Measurements from ENCODE around the gene ORC2. TPM values are rescaled to one million over a fixed set of nuclear protein-coding genes. Genes with fewer than 3 reads are reported as not detected.
"Not testable (repeated sequence)": the region's sequence is repeated elsewhere in the genome, so short reads cannot be mapped to it uniquely, and the experiment has no call there.

ORC2 gene
- total RNA-seq, 2 experiments from 2014 or later: 48.5 to 51.0 TPM

DNA sequence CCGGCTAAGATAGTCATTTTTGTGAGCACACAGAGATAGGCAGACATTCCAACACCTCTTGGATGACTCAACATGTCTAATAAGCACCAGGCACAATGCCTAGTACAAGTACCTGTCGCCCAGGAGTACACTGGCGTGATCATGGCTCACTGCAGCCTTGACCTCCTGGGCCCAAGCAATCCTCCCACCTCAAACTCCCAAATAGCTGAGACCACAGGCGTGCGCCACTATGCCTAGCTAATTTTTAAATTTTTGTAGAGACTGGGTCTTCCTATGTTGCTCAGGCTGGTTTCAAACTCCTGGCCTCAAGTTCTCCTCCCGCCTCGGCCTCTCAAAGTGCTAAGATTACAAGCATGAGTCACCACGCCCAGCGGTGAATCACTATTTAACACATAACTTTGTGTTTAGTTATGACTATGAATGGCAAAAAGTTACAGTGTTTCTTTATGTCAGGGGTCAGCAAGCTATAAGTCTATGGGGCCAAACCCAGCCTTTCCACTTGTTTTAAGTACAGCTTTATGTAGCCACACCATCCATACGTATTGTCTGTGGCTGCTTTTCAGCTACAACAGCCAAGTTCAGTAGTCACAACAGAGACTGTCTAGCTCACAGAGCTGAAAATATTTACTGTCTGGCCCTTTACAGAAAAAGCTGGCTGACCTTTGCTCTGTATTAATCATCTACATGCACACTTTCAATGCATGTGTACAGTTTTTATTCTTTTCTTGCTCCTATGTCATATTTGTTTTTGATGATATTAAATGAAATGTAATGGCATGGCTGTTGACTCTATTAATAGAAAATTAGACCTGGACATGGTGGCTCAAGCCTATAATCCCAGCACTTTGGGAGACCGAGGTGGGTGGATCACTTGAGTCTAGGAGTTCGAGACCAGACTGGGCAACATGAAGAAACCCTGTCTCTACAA lies 18.7 kb downstream of the ORC2 start:
- POLR2A ChIA-PET: interaction anchor here (1.0 kb wide), 1 partner anchor 172 kb away, joined by 3 read pairs; no protein-coding TSS in a partner anchor

GRCh38 chr2:200943527-200944105 lies 19.8 kb downstream of the ORC2 start:
- POLR2A ChIA-PET: no interaction called here

More for the DNA sequence above, 18.7 kb downstream of the ORC2 start:
- CTCF ChIA-PET: interaction anchor here (1.5 kb wide), 1 partner anchor 124 kb away, joined by 3 read pairs; no protein-coding TSS in a partner anchor

GRCh38 chr2:200939832-200940231 lies 23.6 kb downstream of the ORC2 start:
- CTCF ChIA-PET: no interaction called here
- POLR2A ChIA-PET: no interaction called here

More at GRCh38 chr2:200943527-200944105, 19.8 kb downstream of the ORC2 start:
- CTCF ChIA-PET: interaction anchor here (1.5 kb wide), 1 partner anchor 126 kb away, joined by 3 read pairs; no protein-coding TSS in a partner anchor

GRCh38 chr2:200930947-200931626 lies 32.4 kb downstream of the ORC2 start:
- ChIA-PET CTCF (no interaction called here), POLR2A (no interaction called here)

GRCh38 chr2:200929334-200930249 lies 33.9 kb downstream of the ORC2 start:
- CTCF ChIA-PET: interaction anchor here (0.8 to 1.0 kb wide), 2 partner anchors 26 to 136 kb away, joined by 4 to 5 read pairs; no protein-coding TSS in a partner anchor
- POLR2A ChIA-PET: interaction anchor here (0.7 kb wide), 1 partner anchor 194 kb away, joined by 3 read pairs; no protein-coding TSS in a partner anchor

GRCh38 chr2:200922439-200922838 lies 41.0 kb downstream of the ORC2 start:
- POLR2A ChIA-PET: no interaction called here
- CTCF ChIA-PET: no interaction called here

DNA sequence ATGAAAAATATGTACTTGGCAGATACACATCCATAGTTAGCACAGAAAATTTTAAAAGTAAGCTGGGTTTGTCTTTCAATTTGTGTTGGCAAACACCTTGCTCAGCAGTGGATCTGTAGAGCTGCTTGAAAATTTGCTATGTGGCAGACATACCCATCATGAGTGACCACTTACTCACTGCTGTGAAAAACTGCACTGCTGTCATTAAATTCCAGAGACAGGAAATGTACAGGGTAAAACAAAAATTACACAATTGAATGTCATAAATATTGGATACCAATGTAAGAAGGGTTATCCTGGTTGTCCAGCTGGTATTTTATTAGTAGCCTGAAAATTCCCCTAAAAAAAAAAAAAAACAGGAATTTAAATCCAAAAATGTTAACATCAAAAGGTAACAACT lies 49.8 kb downstream of the ORC2 start:
- CTCF ChIA-PET: no interaction called here
- POLR2A ChIA-PET: no interaction called here

DNA sequence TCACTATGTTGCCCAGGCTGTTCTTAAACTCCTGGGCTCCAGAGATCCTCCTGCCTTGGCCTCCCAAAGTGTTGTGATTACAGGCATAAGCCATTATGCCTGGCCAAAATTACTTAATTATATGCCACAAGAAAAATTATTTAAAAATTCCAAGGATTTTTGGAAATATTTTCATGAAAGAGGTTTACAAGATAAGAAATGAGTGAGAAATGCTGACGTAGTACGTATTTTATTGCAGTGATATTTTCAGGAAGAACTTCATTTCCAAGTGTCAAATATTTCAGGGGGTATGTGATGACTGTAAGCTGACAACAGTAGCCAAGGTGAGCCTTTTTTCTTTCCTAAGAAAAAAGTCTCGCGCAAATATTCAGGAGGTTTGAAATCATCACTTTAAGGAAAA lies 53.5 kb downstream of the ORC2 start:
- ChIA-PET POLR2A (no interaction called here), CTCF (interaction anchor here (0.6 to 0.7 kb wide), 2 partner anchors 44 to 283 kb away, joined by 4 to 7 read pairs; no protein-coding TSS in a partner anchor)

DNA sequence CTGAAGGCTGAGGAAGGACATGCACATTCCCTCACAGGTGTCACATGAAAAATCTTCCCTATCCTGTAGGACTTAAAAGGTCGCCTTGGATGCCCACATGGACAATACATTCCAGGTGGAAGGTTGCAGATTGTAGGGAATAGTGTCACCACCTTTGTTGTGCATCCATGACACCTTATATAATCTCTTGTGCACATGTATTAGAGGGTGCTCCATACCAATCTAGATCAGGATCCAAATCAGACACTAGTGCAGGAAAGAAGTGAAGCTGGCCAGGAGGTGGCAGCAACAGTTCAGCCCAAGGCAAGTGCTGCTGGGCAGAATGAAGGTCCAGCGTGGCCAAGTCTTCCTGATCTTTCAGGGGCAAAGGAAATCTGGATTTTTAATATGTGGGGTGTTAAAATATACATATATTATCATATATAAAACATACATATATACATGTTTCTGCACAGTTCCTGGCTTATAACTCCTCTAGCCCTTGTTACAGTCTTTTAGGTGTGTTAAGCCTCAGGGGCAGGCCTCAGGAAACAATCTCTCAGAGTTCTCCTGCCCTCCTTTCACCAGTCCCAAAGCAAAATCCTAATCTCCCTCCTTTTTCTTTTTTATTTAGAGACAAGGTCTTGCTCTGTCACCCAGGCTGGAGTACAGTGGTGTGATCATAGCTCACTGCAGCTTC lies 57.7 kb downstream of the ORC2 start:
- ChIA-PET POLR2A (interaction anchor here (0.6 to 1.2 kb wide), 6 partner anchors 14 to 244 kb away, joined by 3 to 6 read pairs (median 4); no protein-coding TSS in a partner anchor), CTCF (interaction anchor here (0.6 to 1.7 kb wide), 9 partner anchors 14 to 327 kb away, joined by 3 to 7 read pairs (median 3); no protein-coding TSS in a partner anchor)

DNA sequence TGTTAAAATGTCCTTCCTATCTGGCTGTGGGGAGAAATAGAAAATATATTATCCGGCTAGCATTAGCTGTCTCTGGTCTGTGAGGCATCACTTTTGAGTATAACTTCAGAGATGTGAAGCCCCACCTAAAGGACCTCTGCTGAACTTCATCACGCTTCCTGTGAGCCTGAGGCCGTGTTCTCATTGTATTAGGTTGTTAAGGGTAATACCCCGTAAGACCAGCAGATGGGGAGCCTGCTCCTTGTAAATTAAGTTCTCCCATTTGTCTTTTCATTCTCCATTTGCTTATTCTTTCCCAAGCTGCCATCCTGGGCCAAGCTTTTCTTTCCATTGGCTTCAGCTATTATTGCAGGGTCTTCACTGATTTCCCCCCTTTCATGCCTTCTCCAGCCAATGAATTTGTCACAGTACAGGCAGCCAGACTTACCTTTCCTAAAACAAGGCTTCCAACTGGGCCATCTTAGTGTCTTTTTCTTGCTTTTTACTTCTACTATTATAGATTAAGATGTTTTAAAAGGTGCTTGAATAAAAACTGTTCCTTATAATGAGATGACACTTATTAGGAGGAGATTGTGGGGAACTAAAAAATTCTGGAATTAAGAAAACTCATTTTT lies 61.9 kb downstream of the ORC2 start:
- POLR2A ChIA-PET: interaction anchor here (0.5 to 1.1 kb wide), 2 partner anchors 12 to 53 kb away, joined by 3 read pairs; partner anchors contain the start of gene NIF3L1
- CTCF ChIA-PET: interaction anchor here (0.8 to 1.6 kb wide), 5 partner anchors 168 to 331 kb away, joined by 3 to 6 read pairs (median 4); no protein-coding TSS in a partner anchor

- CTCF ChIA-PET: interaction anchor here (0.6 kb wide), 1 partner anchor 66 kb away, joined by 3 read pairs; no protein-coding TSS in a partner anchor
Measured at GRCh38 chr2:200899482-200899881, 64.0 kb downstream of the ORC2 start.

GRCh38 chr2:200888704-200889625 lies 74.5 kb downstream of the ORC2 start, which contains the start of the genes NIF3L1 and PPIL3:
Gene NIF3L1 (plus strand): TSS chr2:200889371. CDS start chr2:200891944, 2,573 bp downstream.
Gene PPIL3 (minus strand): TSS chr2:200889077. CDS start chr2:200887615, 1,462 bp downstream.
- ChIA-PET POLR2A (interaction anchor here (0.6 to 2.0 kb wide), 9 partner anchors 11 to 344 kb away, joined by 3 to 36 read pairs (median 3); partner anchors contain the start of gene CLK1), CTCF (interaction anchor here (0.6 to 1.8 kb wide), 4 partner anchors 25 to 185 kb away, joined by 3 to 10 read pairs (median 3); partner anchors contain the start of gene CLK1)

More at GRCh38 chr2:200899482-200899881, 64.0 kb downstream of the ORC2 start:
- POLR2A ChIA-PET: no interaction called here

- CTCF ChIA-PET, POLR2A ChIA-PET: not testable (repeated sequence)
Measured at GRCh38 chr2:200881715-200882249, 81.7 kb downstream of the ORC2 start.

GRCh38 chr2:200878289-200878880 lies 85.1 kb downstream of the ORC2 start:
- POLR2A ChIA-PET: interaction anchor here (0.6 kb wide), 1 partner anchor 11 kb away, joined by 8 read pairs; the partner anchor contains the start of gene NIF3L1
- CTCF ChIA-PET: no interaction called here

- ChIA-PET POLR2A (interaction anchor here (0.5 kb wide), 1 partner anchor 562 kb away, joined by 5 read pairs; no protein-coding TSS in a partner anchor), CTCF (no interaction called here)
Measured at GRCh38 chr2:200877443-200877842, 86.0 kb downstream of the ORC2 start.
